Urinary bladder (tissue), 4 donors: Measurements from ENCODE around the gene IL1RAPL1. TPM values are rescaled to one million over a fixed set of nuclear protein-coding genes. Genes with fewer than 3 reads are reported as not detected.
"Not testable (repeated sequence)": the region's sequence is repeated elsewhere in the genome, so short reads cannot be mapped to it uniquely, and the experiment has no call there.

Experiments used
- DNase-seq: peaks from one replicate; pipeline ENCODE4 v3.0.0-alpha.2; 2015; ENCODE audit errors: extremely low spot score
- H3K27ac ChIP-seq: one replicate; pipeline ENCODE4 v1.5.1; 2013; ENCODE audit warnings: low read depth, mild to moderate bottlenecking, moderate library complexity
- H3K36me3 ChIP-seq: one replicate; pipeline ENCODE4 v1.6.1; 2013; ENCODE audit warnings: mild to moderate bottlenecking, moderate library complexity; ENCODE audit not compliant: insufficient read depth
- H3K4me1 ChIP-seq: one replicate; pipeline ENCODE4 v1.6.1; 2013; ENCODE audit warnings: mild to moderate bottlenecking, moderate library complexity; ENCODE audit not compliant: insufficient read depth
- H3K4me3 ChIP-seq: one replicate; pipeline ENCODE4 v1.5.1; 2013; ENCODE audit warnings: low read depth, low read length
- WGBS: extraction: QIAGEN DNeasy Blood & Tissue Kit; methylation state at CpG from one replicate; pipeline ENCODE4 v1.1.7; 2013; 5-methylcytosine and 5-hydroxymethylcytosine counted together
- polyA plus RNA-seq: library from polyadenylated mRNA; stranded (reverse); fragments of 200-250 nt; gene quantifications from one replicate; pipeline ENCODE4 v1.2.3, GENCODE V29; 2013
- total RNA-seq: library from RNA; depleted of rRNA; stranded (reverse); fragments of >200 nt; gene quantifications from one replicate; pipeline ENCODE4 v1.2.3, GENCODE V29; 2014
- donor health status: healthy with polysubstance abuse.
- donor health status: healthy.

Gene IL1RAPL1
- total and polyA plus RNA-seq, 2 donors: 1.4 to 21.3 TPM

GRCh38 chrX:29348288-29348687 is 761.0 kb downstream of the IL1RAPL1 start:
- no peaks in the 10 kb centered on the region for H3K4me1 ChIP-seq
- H3K27ac ChIP-seq: no peak overlapping the region
- no peak overlapping the region for H3K4me3 ChIP-seq
- H3K36me3 ChIP-seq: no peaks in the 10 kb centered on the region
- no peak for DNase-seq

- Histone ChIP-seq H3K36me3 (no peaks in the 10 kb centered on the region), H3K4me3 (no peak overlapping the region), H3K4me1 (no peaks in the 10 kb centered on the region), H3K27ac (no peak overlapping the region)
- DNase-seq: no peak
- WGBS: 91% methylated on average over 1 of the region's 1 CpG
Measured at GRCh38 chrX:29359276-29359675, 772.0 kb downstream of the IL1RAPL1 start.

GRCh38 chrX:29374765-29375164 is 787.5 kb downstream of the IL1RAPL1 start:
- not testable (repeated sequence) for H3K4me1 ChIP-seq, H3K36me3 ChIP-seq, H3K4me3 ChIP-seq, DNase-seq, H3K27ac ChIP-seq

- no peak overlapping the region for H3K27ac ChIP-seq
- no peak for DNase-seq
- no peak overlapping the region for H3K4me3 ChIP-seq
- no peaks in the 10 kb centered on the region for H3K4me1 ChIP-seq
- H3K36me3 ChIP-seq: no peaks in the 10 kb centered on the region
- WGBS: 93% methylated on average over 1 of the region's 1 CpG
Measured at GRCh38 chrX:29376584-29376983, 789.3 kb downstream of the IL1RAPL1 start.

GRCh38 chrX:29382811-29383210 is 795.6 kb downstream of the IL1RAPL1 start:
- Histone ChIP-seq H3K4me1 (no peaks in the 10 kb centered on the region), H3K4me3 (no peak overlapping the region), H3K36me3 (no peaks in the 10 kb centered on the region), H3K27ac (no peak overlapping the region)
- no peak for DNase-seq

DNA sequence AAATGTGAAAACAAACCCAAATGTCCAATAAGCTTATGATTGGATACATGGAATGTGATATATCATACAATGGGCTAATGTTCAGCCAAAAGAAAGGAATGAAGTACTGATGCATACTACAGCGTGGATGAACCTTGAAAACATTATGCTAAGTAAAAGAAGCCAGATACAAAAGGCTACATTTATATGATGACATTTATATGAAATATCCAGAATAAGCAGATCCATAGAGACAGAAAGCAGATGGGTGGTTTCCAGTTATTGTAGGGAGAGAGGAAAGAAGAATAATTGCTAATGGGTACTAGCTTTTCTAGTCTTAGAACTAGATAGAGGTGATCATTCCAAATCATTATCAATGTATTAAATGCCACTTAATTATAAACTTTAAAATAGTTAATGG is 801.3 kb downstream of the IL1RAPL1 start:
- Histone ChIP-seq H3K4me3 (no peak overlapping the region), H3K36me3 (no peaks in the 10 kb centered on the region), H3K4me1 (no peaks in the 10 kb centered on the region), H3K27ac (no peak overlapping the region)
- WGBS: 84% methylated on average over 1 of the region's 1 CpG
- no peak for DNase-seq

GRCh38 chrX:29397506-29397905 is 810.3 kb downstream of the IL1RAPL1 start:
- Histone ChIP-seq H3K27ac (no peak overlapping the region), H3K36me3 (no peaks in the 10 kb centered on the region), H3K4me1 (no peaks in the 10 kb centered on the region), H3K4me3 (no peak overlapping the region)
- DNase-seq: no peak

GRCh38 chrX:29407357-29407756 is 820.1 kb downstream of the IL1RAPL1 start:
- DNase-seq: no peak
- no peaks in the 10 kb centered on the region for H3K36me3 ChIP-seq
- 96% methylated on average over 4 of the region's 4 CpGs for WGBS
- H3K27ac ChIP-seq: no peak overlapping the region
- H3K4me3 ChIP-seq: no peak overlapping the region
- H3K4me1 ChIP-seq: no peaks in the 10 kb centered on the region

- no peaks in the 10 kb centered on the region for H3K36me3 ChIP-seq
- WGBS: 61% methylated on average over 2 of the region's 2 CpGs
- H3K4me1 ChIP-seq: no peaks in the 10 kb centered on the region
- no peak overlapping the region for H3K27ac ChIP-seq
- DNase-seq: no peak
- H3K4me3 ChIP-seq: no peak overlapping the region
Measured at GRCh38 chrX:29419774-29420553, 832.7 kb downstream of the IL1RAPL1 start.

DNA sequence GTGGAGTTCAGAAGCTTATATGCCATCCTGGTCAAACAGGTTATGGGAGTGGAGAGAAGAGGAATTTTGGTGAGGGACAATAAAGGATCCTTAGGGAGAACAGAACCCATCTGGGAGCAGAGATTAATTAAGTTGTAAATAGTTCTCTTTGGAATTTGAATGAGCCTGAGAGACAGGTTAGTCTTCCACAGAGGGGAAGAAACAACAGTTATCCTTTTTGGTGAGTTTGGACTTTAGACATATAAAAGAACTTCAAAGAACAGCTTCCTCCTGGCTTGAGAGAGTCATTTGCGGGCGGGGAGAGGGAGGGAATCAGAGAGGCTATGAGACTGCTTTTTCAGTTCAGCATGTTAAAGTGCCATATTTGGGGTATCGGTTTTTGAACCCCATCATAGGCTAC is 834.8 kb downstream of the IL1RAPL1 start:
- Histone ChIP-seq H3K4me3 (no peak overlapping the region), H3K27ac (no peak overlapping the region), H3K4me1 (no peaks in the 10 kb centered on the region), H3K36me3 (no peaks in the 10 kb centered on the region)
- no peak for DNase-seq
- WGBS: 91% methylated on average over 3 of the region's 3 CpGs

DNA sequence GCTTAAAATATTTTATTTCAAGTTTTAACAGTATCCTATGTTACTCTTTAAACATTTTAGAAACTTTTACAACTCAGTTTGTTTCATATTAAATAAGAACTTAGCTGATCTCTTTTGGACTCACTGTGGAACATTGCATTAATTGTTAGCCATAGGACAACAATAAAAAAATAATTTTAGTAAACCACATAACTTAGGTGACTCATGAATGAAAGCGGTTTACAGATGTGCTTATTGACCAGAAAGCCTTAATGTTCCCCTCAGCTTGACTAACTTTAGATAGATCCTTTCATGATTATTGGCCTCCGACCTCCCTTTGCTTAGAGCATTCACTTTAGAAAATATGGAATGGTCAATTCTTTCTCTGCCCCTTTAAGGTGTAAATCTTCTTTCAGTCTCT is 844.6 kb downstream of the IL1RAPL1 start:
- Histone ChIP-seq H3K27ac (no peak overlapping the region), H3K4me1 (no peaks in the 10 kb centered on the region), H3K36me3 (no peaks in the 10 kb centered on the region), H3K4me3 (no peak overlapping the region)
- no peak for DNase-seq
- 90% methylated on average over 2 of the region's 2 CpGs for WGBS

DNA sequence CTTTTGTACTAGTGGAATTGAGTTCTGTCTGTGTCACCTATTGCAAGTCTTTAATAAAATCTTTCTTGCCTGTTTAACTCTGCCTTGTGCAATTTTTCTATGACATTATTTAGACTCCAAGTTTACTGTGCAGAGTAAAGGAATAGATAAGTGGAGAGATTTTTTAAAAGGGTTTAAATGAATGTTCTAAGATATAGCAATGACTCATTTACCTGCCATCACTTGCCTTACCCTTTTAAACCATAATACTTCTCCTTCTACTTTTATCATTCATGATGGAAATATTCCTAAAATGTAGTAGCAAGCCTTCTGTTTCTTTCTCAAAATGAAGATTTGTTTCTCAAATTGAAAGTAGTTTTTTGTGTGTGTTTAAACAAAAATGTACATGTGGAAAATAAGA is 845.3 kb downstream of the IL1RAPL1 start:
- H3K36me3 ChIP-seq: no peaks in the 10 kb centered on the region
- no peaks in the 10 kb centered on the region for H3K4me1 ChIP-seq
- no peak overlapping the region for H3K27ac ChIP-seq
- no peak for DNase-seq
- H3K4me3 ChIP-seq: no peak overlapping the region

DNA sequence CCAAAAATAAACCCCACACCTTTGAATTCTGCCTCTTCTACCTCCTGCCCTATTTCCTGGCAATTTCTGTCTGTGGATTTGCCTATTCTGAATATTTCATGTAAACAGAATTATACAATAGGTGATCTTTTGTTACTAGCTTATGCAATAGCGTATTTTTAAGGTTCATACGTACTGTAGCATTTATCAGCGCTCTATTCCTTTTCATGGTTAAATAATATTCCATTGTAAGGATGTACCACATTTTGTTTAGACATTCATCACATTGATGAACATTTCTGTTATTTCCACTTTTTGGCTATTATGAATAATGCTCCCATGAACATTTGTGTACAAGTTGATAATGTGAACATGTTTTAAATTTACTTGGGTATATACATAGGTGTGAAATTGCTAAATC is 847.7 kb downstream of the IL1RAPL1 start:
- H3K27ac ChIP-seq: no peak overlapping the region
- no peak for DNase-seq
- WGBS: 99% methylated on average over 3 of the region's 3 CpGs
- H3K4me3 ChIP-seq: no peak overlapping the region
- no peaks in the 10 kb centered on the region for H3K4me1 ChIP-seq
- no peaks in the 10 kb centered on the region for H3K36me3 ChIP-seq

DNA sequence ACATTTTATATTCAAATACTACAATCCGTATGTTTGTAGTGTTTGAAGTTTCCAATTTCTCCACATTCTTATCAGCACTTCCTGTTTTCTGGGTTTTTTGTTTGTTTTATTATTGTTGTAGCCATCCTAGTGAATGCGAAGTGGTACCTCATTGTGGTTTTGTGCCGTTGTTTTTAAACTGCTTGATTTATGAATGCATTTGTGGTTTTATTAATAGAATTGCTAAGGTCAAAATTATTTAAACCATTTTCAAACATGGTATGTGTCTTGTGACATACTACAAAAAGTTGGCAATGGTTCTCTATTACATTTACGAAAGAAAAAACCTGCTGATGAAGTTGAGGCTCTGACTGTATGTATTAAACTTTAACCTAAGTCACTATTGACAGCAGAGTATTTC is 848.1 kb downstream of the IL1RAPL1 start:
- Histone ChIP-seq H3K27ac (no peak overlapping the region), H3K4me3 (no peak overlapping the region), H3K4me1 (no peaks in the 10 kb centered on the region), H3K36me3 (no peaks in the 10 kb centered on the region)
- no peak for DNase-seq
- WGBS: 70% methylated on average over 4 of the region's 4 CpGs

DNA sequence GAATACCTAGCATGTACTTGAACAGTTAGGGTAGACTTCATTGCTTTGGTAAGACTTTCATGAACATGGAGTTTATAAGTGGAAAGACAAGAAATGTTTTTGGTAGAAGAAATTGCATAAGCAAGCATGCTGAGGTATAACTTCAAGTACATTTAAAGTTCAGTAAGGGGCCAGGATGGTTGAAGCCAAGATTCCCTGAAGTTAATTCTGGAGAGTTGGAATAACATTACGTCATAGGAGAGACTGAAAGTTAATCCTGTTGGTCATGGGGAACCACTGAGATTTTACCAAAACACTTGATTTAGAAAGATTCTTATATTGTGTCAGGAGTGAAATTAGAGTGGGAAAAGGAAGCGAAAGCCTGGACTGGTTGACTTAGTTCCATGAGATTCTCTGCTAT is 860.6 kb downstream of the IL1RAPL1 start:
- Histone ChIP-seq H3K4me1 (no peaks in the 10 kb centered on the region), H3K4me3 (no peak overlapping the region), H3K27ac (no peak overlapping the region), H3K36me3 (no peaks in the 10 kb centered on the region)
- 84% methylated on average over 2 of the region's 2 CpGs for WGBS
- DNase-seq: no peak
